Sigmoid colon (tissue), 4 donors: Measurements from ENCODE around the gene SLC24A1.

ENCODE experiments used
- EP300 ChIP-seq, 4 donors: sonication (generic); formaldehyde crosslinking; IDR thresholded peaks; one replicate each; pipeline ENCODE4 v1.6.1; 2017; ENCODE audit warnings: antibody characterized with exemption in 4 of 4
- POLR2A ChIP-seq, 2 donors: fragments of 450-650 bp; IDR thresholded peaks; one replicate each; pipeline ENCODE4 v1.6.1; 2016; ENCODE audit warnings: antibody characterized with exemption in 2 of 2, mild to moderate bottlenecking in 2 of 2, moderate library complexity in 2 of 2
- TF ChIP-seq, protein P1 (sequence below), 4 experiments: fragments of 450-650 bp in 3 of 4; fragments of 200-600 bp in 1 of 4; IDR thresholded peaks; one replicate each; pipeline ENCODE4 v1.5.1; 2016 to 2019; ENCODE audit warnings: antibody characterized with exemption in 4 of 4, mild to moderate bottlenecking in 3 of 4, moderate library complexity in 2 of 4

DNA sequence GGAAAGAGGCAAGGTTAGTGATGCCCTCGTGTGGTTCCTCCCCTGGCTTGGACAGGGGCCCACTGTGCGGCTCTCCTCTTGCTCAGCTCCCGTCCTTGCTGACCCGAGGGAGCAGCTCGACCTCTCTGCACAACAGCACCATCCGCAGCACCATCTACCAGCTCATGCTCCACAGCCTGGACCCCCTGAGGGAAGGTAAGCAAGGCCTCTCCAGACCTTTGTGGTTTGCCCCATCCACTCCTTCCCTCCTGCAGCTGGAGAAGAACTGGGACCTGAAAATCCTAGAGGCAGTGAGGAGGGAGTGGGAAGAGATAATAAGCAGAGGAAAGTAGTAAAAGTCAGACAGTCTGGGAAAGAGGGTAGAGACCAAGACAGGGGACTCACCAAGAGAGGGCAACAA is 17.8 kb downstream of the SLC24A1 start:
- TF ChIP-seq, protein P1, sequence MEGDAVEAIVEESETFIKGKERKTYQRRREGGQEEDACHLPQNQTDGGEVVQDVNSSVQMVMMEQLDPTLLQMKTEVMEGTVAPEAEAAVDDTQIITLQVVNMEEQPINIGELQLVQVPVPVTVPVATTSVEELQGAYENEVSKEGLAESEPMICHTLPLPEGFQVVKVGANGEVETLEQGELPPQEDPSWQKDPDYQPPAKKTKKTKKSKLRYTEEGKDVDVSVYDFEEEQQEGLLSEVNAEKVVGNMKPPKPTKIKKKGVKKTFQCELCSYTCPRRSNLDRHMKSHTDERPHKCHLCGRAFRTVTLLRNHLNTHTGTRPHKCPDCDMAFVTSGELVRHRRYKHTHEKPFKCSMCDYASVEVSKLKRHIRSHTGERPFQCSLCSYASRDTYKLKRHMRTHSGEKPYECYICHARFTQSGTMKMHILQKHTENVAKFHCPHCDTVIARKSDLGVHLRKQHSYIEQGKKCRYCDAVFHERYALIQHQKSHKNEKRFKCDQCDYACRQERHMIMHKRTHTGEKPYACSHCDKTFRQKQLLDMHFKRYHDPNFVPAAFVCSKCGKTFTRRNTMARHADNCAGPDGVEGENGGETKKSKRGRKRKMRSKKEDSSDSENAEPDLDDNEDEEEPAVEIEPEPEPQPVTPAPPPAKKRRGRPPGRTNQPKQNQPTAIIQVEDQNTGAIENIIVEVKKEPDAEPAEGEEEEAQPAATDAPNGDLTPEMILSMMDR (IDR thresholded peaks at IDR 0.05): no peak
- TF ChIP-seq POLR2A (IDR thresholded peaks at IDR 0.05): no peak
- no peak for TF ChIP-seq EP300 (IDR thresholded peaks at IDR 0.05)
